HepG2 (cell line): Measurements from ENCODE around the gene RNGTT. TPM values are rescaled to one million over a fixed set of nuclear protein-coding genes. Genes with fewer than 3 reads are reported as not detected.

Source experiments
- NONO ChIP-seq, 2 experiments: fragments of 450-650 bp in 1 of 2; sonication (generic) in 1 of 2; formaldehyde crosslinking in 1 of 2; IDR thresholded peaks in 1 of 2; conservative IDR thresholded peaks in 1 of 2; 2 replicates each; pipeline versions ENCODE4 v1.6.1 to v1.8.0; 2017 to 2022; ENCODE audit warnings: mild to moderate bottlenecking in 1 of 2, missing genetic modification reagents in 1 of 2, moderate library complexity in 1 of 2
- RCOR2 ChIP-seq: IDR thresholded peaks from 2 replicates; pipeline ENCODE4 v1.6.1; 2016; ENCODE audit warnings: missing biosample characterization, missing genetic modification reagents
- SRSF9 ChIP-seq: fragments of 200-400 bp; formaldehyde crosslinking; IDR thresholded peaks from 2 replicates; pipeline ENCODE4 v1.6.1; 2018; ENCODE audit warnings: borderline replicate concordance, mild to moderate bottlenecking, low read depth, low read length; ENCODE audit not compliant: insufficient read depth, poor library complexity, severe bottlenecking
- UBTF ChIP-seq: sonication (generic); formaldehyde crosslinking; IDR thresholded peaks from 2 replicates; pipeline ENCODE4 v1.4.0; 2020; ENCODE audit warnings: mild to moderate bottlenecking, missing genetic modification reagents
- ZEB1 ChIP-seq: IDR thresholded peaks from 2 replicates; pipeline ENCODE4 v1.6.1; 2012; ENCODE audit warnings: mild to moderate bottlenecking, low read depth, inconsistent platforms; ENCODE audit not compliant: insufficient replicate concordance
- ZKSCAN8 ChIP-seq: IDR thresholded peaks from 2 replicates; pipeline ENCODE4 v1.6.1; 2016; ENCODE audit warnings: borderline replicate concordance, missing genetic modification reagents, missing compliant biosample characterization
- ZNF329 ChIP-seq: sonication (generic); formaldehyde crosslinking; IDR thresholded peaks from 2 replicates; pipeline ENCODE4 v1.9.0; 2021; ENCODE audit warnings: low read depth, mild to moderate bottlenecking, missing genetic modification reagents
- polyA plus RNA-seq, 8 experiments: library from polyadenylated mRNA; depleted of rRNA in 3 of 8; stranded (reverse) in 7 of 8; unstranded in 1 of 8; fragments of >200 nt; fragmentation: Illumina TruSeq in 4 of 8; extraction: Trizol in 4 of 8; gene quantifications; 2 replicates each; pipeline versions ENCODE4 v1.2.1 to v1.2.3, GENCODE V29; 2011 to 2016; ENCODE audit warnings: low read depth in 4 of 8, missing spikeins in 1 of 8, mixed read lengths in 1 of 8; ENCODE audit not compliant: insufficient read depth in 1 of 8
- total RNA-seq, 5 experiments: library from RNA; depleted of rRNA; stranded (reverse); fragments of >200 nt; fragmentation: Illumina TruSeq; extraction: Trizol; gene quantifications; 2 replicates each; pipeline ENCODE4 v1.2.3, GENCODE V29; 2016; ENCODE audit warnings: low read depth in 1 of 5
- TF ChIP-seq, protein P1 (sequence below), 2 experiments: fragments of 450-650 bp in 1 of 2; sonication (generic) in 1 of 2; formaldehyde crosslinking in 1 of 2; IDR thresholded peaks; 2 replicates each; pipeline versions ENCODE4 v1.6.1 to v1.8.0; 2016 to 2022; ENCODE audit warnings: antibody characterized with exemption in 1 of 2, mild to moderate bottlenecking in 1 of 2, missing genetic modification reagents in 1 of 2
- TF ChIP-seq, protein P2 (sequence below): IDR thresholded peaks from 2 replicates; pipeline ENCODE4 v1.6.1; 2018; ENCODE audit warnings: missing genetic modification reagents
- TF ChIP-seq, protein P3 (sequence below): sonication (generic); formaldehyde crosslinking; IDR thresholded peaks from 2 replicates; pipeline ENCODE4 v1.8.0; 2022; ENCODE audit warnings: mild to moderate bottlenecking, missing genetic modification reagents, borderline replicate concordance

Gene RNGTT
- total and polyA plus RNA-seq, 2 of the 13 experiments (the other 11 are each of a cell fraction or from before 2014, with no cell fraction given), result 6.0 to 22.6 TPM

DNA sequence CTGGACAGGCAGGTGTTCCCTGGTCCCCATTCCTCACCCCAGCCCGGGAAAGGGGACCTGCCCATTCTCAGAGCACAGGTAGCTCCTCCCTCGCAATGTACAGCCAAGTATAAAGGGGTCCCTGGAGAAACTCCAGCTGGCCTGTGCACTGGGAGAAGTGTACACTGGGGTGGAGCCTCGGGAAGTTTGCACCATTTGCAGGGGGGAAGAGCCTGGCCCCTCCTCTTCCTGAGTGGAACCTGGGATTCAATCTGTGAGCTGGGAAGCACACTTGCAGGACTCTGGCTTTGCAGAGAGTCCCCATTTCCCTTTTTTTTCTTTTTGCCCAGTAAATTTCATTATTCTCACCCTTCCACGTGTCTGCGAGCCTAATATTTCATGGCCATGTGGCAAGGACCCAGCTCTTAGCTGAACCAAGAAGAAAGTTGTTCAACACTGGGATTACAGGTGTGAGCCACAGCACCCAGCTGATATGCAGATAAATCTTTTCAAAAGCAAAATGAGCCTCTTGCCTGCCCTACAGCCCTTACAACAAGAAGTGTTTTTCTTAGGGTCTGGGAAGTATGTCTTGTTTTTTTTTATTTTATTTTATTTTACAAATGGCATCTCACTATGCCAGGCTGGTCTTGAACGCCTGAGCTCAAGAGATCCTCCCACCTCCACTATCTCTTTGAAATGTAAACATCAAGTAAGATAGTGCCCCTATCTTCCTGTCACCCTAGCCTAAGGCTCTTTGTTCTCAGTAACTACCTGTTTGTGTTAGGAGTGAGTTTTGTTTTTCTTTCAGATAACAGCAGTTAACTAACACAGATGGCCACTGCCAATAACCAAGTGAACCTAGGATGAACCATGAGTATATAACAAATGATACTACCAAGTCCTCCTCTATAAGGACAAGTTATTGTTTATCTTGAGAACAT, 9.3 kb upstream of the RNGTT start (continued):
- TF ChIP-seq SRSF9 (no peak), NONO (IDR thresholded peaks at IDR 0.05) (no peak), NONO (CRISPR knock-in tag; conservative IDR thresholded peaks at IDR 0.05) (0 out of 2 replicates have a peak, but pooled peaks have one; percentile 49), ZKSCAN8 (CRISPR knock-in tag) (no peak), ZNF329 (CRISPR knock-in tag) (no peak), RCOR2 (CRISPR knock-in tag) (peak; percentile 79), UBTF (CRISPR knock-in tag) (no peak), ZEB1 (no peak)
- TF ChIP-seq, protein P1, sequence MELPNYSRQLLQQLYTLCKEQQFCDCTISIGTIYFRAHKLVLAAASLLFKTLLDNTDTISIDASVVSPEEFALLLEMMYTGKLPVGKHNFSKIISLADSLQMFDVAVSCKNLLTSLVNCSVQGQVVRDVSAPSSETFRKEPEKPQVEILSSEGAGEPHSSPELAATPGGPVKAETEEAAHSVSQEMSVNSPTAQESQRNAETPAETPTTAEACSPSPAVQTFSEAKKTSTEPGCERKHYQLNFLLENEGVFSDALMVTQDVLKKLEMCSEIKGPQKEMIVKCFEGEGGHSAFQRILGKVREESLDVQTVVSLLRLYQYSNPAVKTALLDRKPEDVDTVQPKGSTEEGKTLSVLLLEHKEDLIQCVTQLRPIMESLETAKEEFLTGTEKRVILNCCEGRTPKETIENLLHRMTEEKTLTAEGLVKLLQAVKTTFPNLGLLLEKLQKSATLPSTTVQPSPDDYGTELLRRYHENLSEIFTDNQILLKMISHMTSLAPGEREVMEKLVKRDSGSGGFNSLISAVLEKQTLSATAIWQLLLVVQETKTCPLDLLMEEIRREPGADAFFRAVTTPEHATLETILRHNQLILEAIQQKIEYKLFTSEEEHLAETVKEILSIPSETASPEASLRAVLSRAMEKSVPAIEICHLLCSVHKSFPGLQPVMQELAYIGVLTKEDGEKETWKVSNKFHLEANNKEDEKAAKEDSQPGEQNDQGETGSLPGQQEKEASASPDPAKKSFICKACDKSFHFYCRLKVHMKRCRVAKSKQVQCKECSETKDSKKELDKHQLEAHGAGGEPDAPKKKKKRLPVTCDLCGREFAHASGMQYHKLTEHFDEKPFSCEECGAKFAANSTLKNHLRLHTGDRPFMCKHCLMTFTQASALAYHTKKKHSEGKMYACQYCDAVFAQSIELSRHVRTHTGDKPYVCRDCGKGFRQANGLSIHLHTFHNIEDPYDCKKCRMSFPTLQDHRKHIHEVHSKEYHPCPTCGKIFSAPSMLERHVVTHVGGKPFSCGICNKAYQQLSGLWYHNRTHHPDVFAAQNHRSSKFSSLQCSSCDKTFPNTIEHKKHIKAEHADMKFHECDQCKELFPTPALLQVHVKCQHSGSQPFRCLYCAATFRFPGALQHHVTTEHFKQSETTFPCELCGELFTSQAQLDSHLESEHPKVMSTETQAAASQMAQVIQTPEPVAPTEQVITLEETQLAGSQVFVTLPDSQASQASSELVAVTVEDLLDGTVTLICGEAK (IDR thresholded peaks at IDR 0.05), result no peak
- TF ChIP-seq, protein P1 (CRISPR knock-in tag; IDR thresholded peaks at IDR 0.05), result no peak
- TF ChIP-seq, protein P2, sequence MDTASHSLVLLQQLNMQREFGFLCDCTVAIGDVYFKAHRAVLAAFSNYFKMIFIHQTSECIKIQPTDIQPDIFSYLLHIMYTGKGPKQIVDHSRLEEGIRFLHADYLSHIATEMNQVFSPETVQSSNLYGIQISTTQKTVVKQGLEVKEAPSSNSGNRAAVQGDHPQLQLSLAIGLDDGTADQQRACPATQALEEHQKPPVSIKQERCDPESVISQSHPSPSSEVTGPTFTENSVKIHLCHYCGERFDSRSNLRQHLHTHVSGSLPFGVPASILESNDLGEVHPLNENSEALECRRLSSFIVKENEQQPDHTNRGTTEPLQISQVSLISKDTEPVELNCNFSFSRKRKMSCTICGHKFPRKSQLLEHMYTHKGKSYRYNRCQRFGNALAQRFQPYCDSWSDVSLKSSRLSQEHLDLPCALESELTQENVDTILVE (CRISPR knock-in tag), result no peak
- TF ChIP-seq, protein P3, sequence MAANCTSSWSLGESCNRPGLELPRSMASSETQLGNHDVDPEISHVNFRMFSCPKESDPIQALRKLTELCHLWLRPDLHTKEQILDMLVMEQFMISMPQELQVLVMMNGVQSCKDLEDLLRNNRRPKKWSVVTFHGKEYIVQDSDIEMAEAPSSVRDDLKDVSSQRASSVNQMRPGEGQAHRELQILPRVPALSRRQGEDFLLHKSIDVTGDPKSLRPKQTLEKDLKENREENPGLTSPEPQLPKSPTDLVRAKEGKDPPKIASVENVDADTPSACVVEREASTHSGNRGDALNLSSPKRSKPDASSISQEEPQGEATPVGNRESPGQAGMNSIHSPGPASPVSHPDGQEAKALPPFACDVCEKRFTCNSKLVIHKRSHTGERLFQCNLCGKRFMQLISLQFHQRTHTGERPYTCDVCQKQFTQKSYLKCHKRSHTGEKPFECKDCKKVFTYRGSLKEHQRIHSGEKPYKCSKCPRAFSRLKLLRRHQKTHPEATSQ (CRISPR knock-in tag), result no peak
